Measurements from ENCODE around the gene MAPK8IP1.

The MAPK8IP1 gene

GRCh38 chr11:45860764-45861510, 24.5 kb upstream of the MAPK8IP1 start:
- no peak for DNase-seq

GRCh38 chr11:45864041-45864440, 21.4 kb upstream of the MAPK8IP1 start:
- no peak for DNase-seq

GRCh38 chr11:45869551-45869950, 15.9 kb upstream of the MAPK8IP1 start:
- DNase-seq = no peak

- no peak for DNase-seq
Measured at GRCh38 chr11:45870706-45871105, 14.7 kb upstream of the MAPK8IP1 start.

- DNase-seq = no peak
Measured at GRCh38 chr11:45871638-45872037, 13.8 kb upstream of the MAPK8IP1 start.

GRCh38 chr11:45872651-45873356, 12.6 kb upstream of the MAPK8IP1 start:
- no peak for DNase-seq

- no peak for DNase-seq
Measured at GRCh38 chr11:45876401-45876800, 9.1 kb upstream of the MAPK8IP1 start.

GRCh38 chr11:45877221-45877620, 8.2 kb upstream of the MAPK8IP1 start:
- DNase-seq = no peak

- no peak for DNase-seq
Measured at GRCh38 chr11:45877845-45878244, 7.6 kb upstream of the MAPK8IP1 start.

- no peak for DNase-seq
Measured at GRCh38 chr11:45879803-45880686, 5.4 kb upstream of the MAPK8IP1 start.

- DNase-seq = no peak
Measured at GRCh38 chr11:45880772-45881570, 4.5 kb upstream of the MAPK8IP1 start.

- DNase-seq = no peak
Measured at GRCh38 chr11:45881708-45882368, 3.6 kb upstream of the MAPK8IP1 start.

- no peak for DNase-seq
Measured at GRCh38 chr11:45884596-45885185, 760 bp upstream of the MAPK8IP1 start.

GRCh38 chr11:45885921-45886721, 670 bp downstream of the MAPK8IP1 start:
- no peak for DNase-seq

GRCh38 chr11:45886816-45887520, 1.5 kb downstream of the MAPK8IP1 start:
- DNase-seq = no peak

- DNase-seq = no peak
Measured at GRCh38 chr11:45887587-45887986, 2.1 kb downstream of the MAPK8IP1 start.

- DNase-seq = no peak
Measured at GRCh38 chr11:45889555-45889954, 4.1 kb downstream of the MAPK8IP1 start.

- DNase-seq = no peak
Measured at GRCh38 chr11:45889966-45890365, 4.5 kb downstream of the MAPK8IP1 start.

- DNase-seq = no peak
Measured at GRCh38 chr11:45890886-45891550, 5.6 kb downstream of the MAPK8IP1 start.

GRCh38 chr11:45892856-45893255, 7.4 kb downstream of the MAPK8IP1 start:
- no peak for DNase-seq

Measured in NK-92 treated with Interleukin-12 subunit alpha and Interleukin-12 subunit beta, amount 100 ng/mL, for 24 hours (cell line).